NB4 (cell line): ENCODE results near the gene COPE.
"Not testable (repeated sequence)": the region's sequence is repeated elsewhere in the genome, so short reads cannot be mapped to it uniquely, and the experiment has no call there.

Source experiments
- DNase-seq: peaks from one replicate; pipeline ENCODE4 v3.0.0; 2010; ENCODE audit warnings: low read depth
- H3K4me3 ChIP-seq: one replicate; pipeline ENCODE4 v1.5.1; 2011; ENCODE audit warnings: mild to moderate bottlenecking, low read depth, low read length, moderate library complexity
- CTCF ChIP-seq: IDR thresholded peaks from one replicate; pipeline ENCODE4 v1.5.1; 2012; ENCODE audit warnings: low read depth, low read length
- MAX ChIP-seq: IDR thresholded peaks from 2 replicates; pipeline ENCODE4 v1.6.1; 2011; ENCODE audit warnings: low read depth, low read length
- MYC ChIP-seq: IDR thresholded peaks from 2 replicates; pipeline ENCODE4 v1.6.1; 2011; ENCODE audit warnings: low read depth, low read length
- POLR2A ChIP-seq: IDR thresholded peaks from 2 replicates; pipeline ENCODE4 v1.6.1; 2011; ENCODE audit warnings: mild to moderate bottlenecking; ENCODE audit not compliant: insufficient read length; ENCODE audit errors: extremely low read depth

Gene COPE

GRCh38 chr19:18960370-18960769, 41.2 kb upstream of the COPE start:
- no peak overlapping the region for H3K4me3 ChIP-seq
- TF ChIP-seq CTCF (no peak), MAX (no peak), POLR2A (no peak), MYC (no peak)
- DNase-seq = no peak

GRCh38 chr19:18955042-18955441, 35.9 kb upstream of the COPE start:
- no peak overlapping the region for H3K4me3 ChIP-seq
- TF ChIP-seq CTCF (no peak), MAX (no peak), MYC (no peak), POLR2A (no peak)
- no peak for DNase-seq

- DNase-seq = no peak
- TF ChIP-seq MYC (no peak), CTCF (no peak), POLR2A (no peak), MAX (no peak)
- H3K4me3 ChIP-seq = no peak overlapping the region
Measured at GRCh38 chr19:18954094-18954493, 34.9 kb upstream of the COPE start.

GRCh38 chr19:18952364-18953003, 33.3 kb upstream of the COPE start:
- not testable (repeated sequence) for H3K4me3 ChIP-seq, DNase-seq

GRCh38 chr19:18951721-18952281, 32.6 kb upstream of the COPE start:
- no peak for TF ChIP-seq CTCF
- no peak for TF ChIP-seq MAX
- no peak for TF ChIP-seq POLR2A
- TF ChIP-seq MYC = no peak

GRCh38 chr19:18949858-18950257, 30.7 kb upstream of the COPE start:
- no peak for TF ChIP-seq CTCF
- no peak for TF ChIP-seq MYC
- no peak for TF ChIP-seq MAX
- TF ChIP-seq POLR2A = no peak
- no peak for DNase-seq
- no peak overlapping the region for H3K4me3 ChIP-seq

More at GRCh38 chr19:18951721-18952281, 32.6 kb upstream of the COPE start:
- peak; percentile 65 for DNase-seq
- H3K4me3 ChIP-seq = no peak overlapping the region
